K562 (cell line): ENCODE results near the gene CBX3. TPM values are rescaled to one million over a fixed set of nuclear protein-coding genes. Genes with fewer than 3 reads are reported as not detected.
A peak's percentile ranks its signal among the peaks of the same experiment; 100 is the strongest.

ENCODE experiments used
- FIP1L1 ChIP-seq: fragments of 200-400 bp; formaldehyde crosslinking; IDR thresholded peaks from 2 replicates; pipeline ENCODE4 v1.6.1; 2018; ENCODE audit warnings: mild to moderate bottlenecking, low read depth, low read length; ENCODE audit not compliant: poor library complexity, severe bottlenecking
- JUND ChIP-seq, 2 experiments: IDR thresholded peaks; 2 replicates in 1 of 2; 3 replicates in 1 of 2; pipeline ENCODE4 v1.6.1; 2011; ENCODE audit warnings: borderline replicate concordance in 2 of 2, low read depth in 2 of 2, low read length in 2 of 2, improper control_type of control experiment in 1 of 2, missing biosample characterization in 1 of 2, missing genetic modification characterization in 1 of 2, missing genetic modification reagents in 1 of 2
- MAZ ChIP-seq, 2 experiments: fragments of 450-650 bp in 1 of 2; sonication (generic) in 1 of 2; formaldehyde crosslinking; IDR thresholded peaks in 1 of 2; conservative IDR thresholded peaks in 1 of 2; 2 replicates each; pipeline versions ENCODE4 v1.4.0 to v1.5.0; 2020; ENCODE audit warnings: mild to moderate bottlenecking in 1 of 2, missing genetic modification reagents in 1 of 2
- MBD2 ChIP-seq: sonication (generic); IDR thresholded peaks from 2 replicates; pipeline ENCODE4 v1.6.1; 2016; ENCODE audit warnings: low read depth, borderline replicate concordance
- MTA3 ChIP-seq: fragments of 450-650 bp; formaldehyde crosslinking; IDR thresholded peaks from 2 replicates; pipeline ENCODE4 v1.6.1; 2017; ENCODE audit warnings: mild to moderate bottlenecking, borderline replicate concordance
- NCOA2 ChIP-seq, 2 experiments: fragments of 450-650 bp; IDR thresholded peaks; 2 replicates each; pipeline ENCODE4 v1.6.1; 2018; ENCODE audit warnings: mild to moderate bottlenecking in 2 of 2, moderate library complexity in 1 of 2; ENCODE audit not compliant: partially characterized antibody in 2 of 2
- POLR2AphosphoS2 ChIP-seq: IDR thresholded peaks from 2 replicates; pipeline ENCODE4 v1.6.1; 2012; ENCODE audit warnings: low read length, improper control_type of control experiment
- POLR2B ChIP-seq: fragments of 450-650 bp; IDR thresholded peaks from 2 replicates; pipeline ENCODE4 v1.6.1; 2018; ENCODE audit warnings: low read depth; ENCODE audit not compliant: partially characterized antibody
- RBFOX2 ChIP-seq: fragments of 200-400 bp; formaldehyde crosslinking; IDR thresholded peaks from 2 replicates; pipeline ENCODE4 v1.6.1; 2017; ENCODE audit warnings: low read depth, mild to moderate bottlenecking, low read length, moderate library complexity
- SIX5 ChIP-seq, 2 experiments: IDR thresholded peaks; 2 replicates each; pipeline ENCODE4 v1.6.1; 2011; ENCODE audit warnings: low read length in 2 of 2, borderline replicate concordance in 1 of 2, low read depth in 1 of 2, mild to moderate bottlenecking in 1 of 2, moderate library complexity in 1 of 2; ENCODE audit not compliant: insufficient read depth in 1 of 2
- U2AF2 ChIP-seq: fragments of 200-400 bp; formaldehyde crosslinking; optimal IDR thresholded peaks from 2 replicates; pipeline ENCODE3; 2017; ENCODE audit warnings: low read depth, mild to moderate bottlenecking, low read length
- ZFX ChIP-seq: sonication (generic); formaldehyde crosslinking; IDR thresholded peaks from 2 replicates; pipeline ENCODE4 v1.8.0; 2022; ENCODE audit warnings: mild to moderate bottlenecking, missing genetic modification reagents, moderate library complexity
- polyA plus RNA-seq, 8 experiments: library from polyadenylated mRNA; depleted of rRNA in 4 of 8; stranded (reverse) in 5 of 8; unstranded in 3 of 8; fragments of >200 nt; fragmentation: Nextera tagmentation in 2 of 8; fragmentation: Illumina TruSeq in 1 of 8; extraction: Ambion mirVana in 2 of 8; extraction: Trizol in 1 of 8; gene quantifications; 2 replicates each; pipeline versions ENCODE4 v1.2.1 to v1.2.3, GENCODE V29; 2011 to 2014; ENCODE audit warnings: inconsistent platforms in 1 of 8, missing spikeins in 1 of 8
- total RNA-seq, 7 experiments: library from RNA; depleted of rRNA in 6 of 7; stranded (reverse); fragments of >200 nt in 6 of 7; fragmentation: Illumina TruSeq in 2 of 7; extraction: Trizol in 2 of 7; gene quantifications; 2 replicates each; pipeline versions ENCODE4 v1.2.1 to v1.2.3, GENCODE V29; 2011 to 2021; ENCODE audit warnings: low replicate concordance in 1 of 7
- TF ChIP-seq, protein P1 (sequence below): sonication (generic); formaldehyde crosslinking; IDR thresholded peaks from 2 replicates; pipeline ENCODE4 v1.8.0; 2022; ENCODE audit warnings: mild to moderate bottlenecking, missing genetic modification reagents
- TF ChIP-seq, protein P2 (sequence below): fragments of 250-450 bp; sonication (Bioruptor Pico); IDR thresholded peaks from 2 replicates; pipeline ENCODE4 v1.8.0; 2021; ENCODE audit warnings: moderate library complexity, mild to moderate bottlenecking, inconsistent platforms
- TF ChIP-seq, protein P3 (sequence below): sonication (generic); formaldehyde crosslinking; IDR thresholded peaks from 2 replicates; pipeline ENCODE4 v1.8.0; 2022; ENCODE audit warnings: mild to moderate bottlenecking, missing genetic modification reagents
- TF ChIP-seq, protein P4 (sequence below), 2 experiments: IDR thresholded peaks; 2 replicates each; pipeline ENCODE4 v1.6.1; 2011; ENCODE audit warnings: borderline replicate concordance in 1 of 2, control low read depth in 1 of 2, low read depth in 1 of 2, low read length in 1 of 2, mild to moderate bottlenecking in 1 of 2, mixed read lengths in 1 of 2, moderate library complexity in 1 of 2; ENCODE audit not compliant: insufficient read depth in 1 of 2, insufficient read length in 1 of 2, poor library complexity in 1 of 2, severe bottlenecking in 1 of 2; ENCODE audit errors: extremely low read depth in 1 of 2

The CBX3 gene
- total and polyA plus RNA-seq, 9 of the 15 experiments (the other 6 are each of a cell fraction or from before 2014, with no cell fraction given), result 198 to 413 (median 328) TPM

DNA sequence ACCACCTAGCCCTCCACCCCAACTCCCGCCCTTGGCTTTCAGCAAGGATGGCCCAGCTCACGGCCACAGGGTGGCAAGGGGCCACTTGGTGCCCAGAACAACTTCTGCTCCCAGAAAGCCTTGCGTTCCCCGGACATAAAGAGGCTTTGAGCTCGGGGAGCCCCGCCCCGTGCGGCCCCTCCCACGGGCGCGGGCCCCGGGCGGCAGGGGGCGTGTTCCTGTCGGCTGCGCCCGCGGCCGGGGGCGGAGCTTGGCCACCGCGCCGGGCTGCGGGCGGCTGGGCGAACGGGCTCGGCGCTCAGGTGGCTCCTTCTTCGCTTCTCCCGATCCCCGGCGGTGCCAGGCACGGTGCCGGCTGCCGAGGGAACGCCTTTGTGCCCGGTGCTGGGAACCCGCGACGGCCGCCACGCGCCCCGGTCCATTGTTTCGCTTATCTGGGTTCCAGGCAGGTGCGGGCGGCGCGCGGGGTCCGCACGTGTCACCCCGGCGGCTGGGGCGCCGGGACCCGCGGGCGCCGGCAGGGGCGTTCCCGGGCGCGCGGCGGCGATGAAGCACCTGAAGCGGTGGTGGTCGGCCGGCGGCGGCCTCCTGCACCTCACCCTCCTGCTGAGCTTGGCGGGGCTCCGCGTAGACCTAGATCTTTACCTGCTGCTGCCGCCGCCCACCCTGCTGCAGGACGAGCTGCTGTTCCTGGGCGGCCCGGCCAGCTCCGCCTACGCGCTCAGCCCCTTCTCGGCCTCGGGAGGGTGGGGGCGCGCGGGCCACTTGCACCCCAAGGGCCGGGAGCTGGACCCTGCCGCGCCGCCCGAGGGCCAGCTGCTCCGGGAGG is 49.4 kb upstream of the CBX3 start, which contains the start of gene NFE2L3 (continued):
- TF ChIP-seq, protein P1, sequence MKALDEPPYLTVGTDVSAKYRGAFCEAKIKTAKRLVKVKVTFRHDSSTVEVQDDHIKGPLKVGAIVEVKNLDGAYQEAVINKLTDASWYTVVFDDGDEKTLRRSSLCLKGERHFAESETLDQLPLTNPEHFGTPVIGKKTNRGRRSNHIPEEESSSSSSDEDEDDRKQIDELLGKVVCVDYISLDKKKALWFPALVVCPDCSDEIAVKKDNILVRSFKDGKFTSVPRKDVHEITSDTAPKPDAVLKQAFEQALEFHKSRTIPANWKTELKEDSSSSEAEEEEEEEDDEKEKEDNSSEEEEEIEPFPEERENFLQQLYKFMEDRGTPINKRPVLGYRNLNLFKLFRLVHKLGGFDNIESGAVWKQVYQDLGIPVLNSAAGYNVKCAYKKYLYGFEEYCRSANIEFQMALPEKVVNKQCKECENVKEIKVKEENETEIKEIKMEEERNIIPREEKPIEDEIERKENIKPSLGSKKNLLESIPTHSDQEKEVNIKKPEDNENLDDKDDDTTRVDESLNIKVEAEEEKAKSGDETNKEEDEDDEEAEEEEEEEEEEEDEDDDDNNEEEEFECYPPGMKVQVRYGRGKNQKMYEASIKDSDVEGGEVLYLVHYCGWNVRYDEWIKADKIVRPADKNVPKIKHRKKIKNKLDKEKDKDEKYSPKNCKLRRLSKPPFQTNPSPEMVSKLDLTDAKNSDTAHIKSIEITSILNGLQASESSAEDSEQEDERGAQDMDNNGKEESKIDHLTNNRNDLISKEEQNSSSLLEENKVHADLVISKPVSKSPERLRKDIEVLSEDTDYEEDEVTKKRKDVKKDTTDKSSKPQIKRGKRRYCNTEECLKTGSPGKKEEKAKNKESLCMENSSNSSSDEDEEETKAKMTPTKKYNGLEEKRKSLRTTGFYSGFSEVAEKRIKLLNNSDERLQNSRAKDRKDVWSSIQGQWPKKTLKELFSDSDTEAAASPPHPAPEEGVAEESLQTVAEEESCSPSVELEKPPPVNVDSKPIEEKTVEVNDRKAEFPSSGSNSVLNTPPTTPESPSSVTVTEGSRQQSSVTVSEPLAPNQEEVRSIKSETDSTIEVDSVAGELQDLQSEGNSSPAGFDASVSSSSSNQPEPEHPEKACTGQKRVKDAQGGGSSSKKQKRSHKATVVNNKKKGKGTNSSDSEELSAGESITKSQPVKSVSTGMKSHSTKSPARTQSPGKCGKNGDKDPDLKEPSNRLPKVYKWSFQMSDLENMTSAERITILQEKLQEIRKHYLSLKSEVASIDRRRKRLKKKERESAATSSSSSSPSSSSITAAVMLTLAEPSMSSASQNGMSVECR (CRISPR knock-in tag), result peak; percentile 8; the same call in 1 of the 2 replicates
- TF ChIP-seq MBD2, result no peak
- TF ChIP-seq RBFOX2, result peak; percentile 79
- TF ChIP-seq MTA3, result 0 out of 2 replicates have a peak, but pooled peaks have one; percentile 42
- peak; percentile 44 for TF ChIP-seq ZFX (CRISPR knock-in tag)
- TF ChIP-seq POLR2AphosphoS2, result no peak
- TF ChIP-seq POLR2B, result peak; percentile 31
- no peak for TF ChIP-seq NCOA2 (IDR thresholded peaks at IDR 0.05; ENCODE audit: partially characterized antibody in 2 of 2)
- TF ChIP-seq SIX5 (IDR thresholded peaks at IDR 0.05; ENCODE audit: borderline replicate concordance in 1 of 2, insufficient read depth in 1 of 2, low read depth in 1 of 2, low read length in 2 of 2), result no peak
- TF ChIP-seq, protein P2, sequence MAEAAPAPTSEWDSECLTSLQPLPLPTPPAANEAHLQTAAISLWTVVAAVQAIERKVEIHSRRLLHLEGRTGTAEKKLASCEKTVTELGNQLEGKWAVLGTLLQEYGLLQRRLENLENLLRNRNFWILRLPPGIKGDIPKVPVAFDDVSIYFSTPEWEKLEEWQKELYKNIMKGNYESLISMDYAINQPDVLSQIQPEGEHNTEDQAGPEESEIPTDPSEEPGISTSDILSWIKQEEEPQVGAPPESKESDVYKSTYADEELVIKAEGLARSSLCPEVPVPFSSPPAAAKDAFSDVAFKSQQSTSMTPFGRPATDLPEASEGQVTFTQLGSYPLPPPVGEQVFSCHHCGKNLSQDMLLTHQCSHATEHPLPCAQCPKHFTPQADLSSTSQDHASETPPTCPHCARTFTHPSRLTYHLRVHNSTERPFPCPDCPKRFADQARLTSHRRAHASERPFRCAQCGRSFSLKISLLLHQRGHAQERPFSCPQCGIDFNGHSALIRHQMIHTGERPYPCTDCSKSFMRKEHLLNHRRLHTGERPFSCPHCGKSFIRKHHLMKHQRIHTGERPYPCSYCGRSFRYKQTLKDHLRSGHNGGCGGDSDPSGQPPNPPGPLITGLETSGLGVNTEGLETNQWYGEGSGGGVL, result no peak
- TF ChIP-seq U2AF2, result no peak
- no peak for TF ChIP-seq JUND (IDR thresholded peaks at IDR 0.05; ENCODE audit: borderline replicate concordance, low read depth, low read length)
- no peak for TF ChIP-seq JUND (tag; IDR thresholded peaks at IDR 0.05; ENCODE audit: borderline replicate concordance, low read depth, low read length)
- TF ChIP-seq FIP1L1, result peak; percentile 21
- TF ChIP-seq, protein P3, sequence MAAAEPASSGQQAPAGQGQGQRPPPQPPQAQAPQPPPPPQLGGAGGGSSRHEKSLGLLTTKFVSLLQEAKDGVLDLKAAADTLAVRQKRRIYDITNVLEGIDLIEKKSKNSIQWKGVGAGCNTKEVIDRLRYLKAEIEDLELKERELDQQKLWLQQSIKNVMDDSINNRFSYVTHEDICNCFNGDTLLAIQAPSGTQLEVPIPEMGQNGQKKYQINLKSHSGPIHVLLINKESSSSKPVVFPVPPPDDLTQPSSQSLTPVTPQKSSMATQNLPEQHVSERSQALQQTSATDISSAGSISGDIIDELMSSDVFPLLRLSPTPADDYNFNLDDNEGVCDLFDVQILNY, result no peak
- TF ChIP-seq, protein P4, sequence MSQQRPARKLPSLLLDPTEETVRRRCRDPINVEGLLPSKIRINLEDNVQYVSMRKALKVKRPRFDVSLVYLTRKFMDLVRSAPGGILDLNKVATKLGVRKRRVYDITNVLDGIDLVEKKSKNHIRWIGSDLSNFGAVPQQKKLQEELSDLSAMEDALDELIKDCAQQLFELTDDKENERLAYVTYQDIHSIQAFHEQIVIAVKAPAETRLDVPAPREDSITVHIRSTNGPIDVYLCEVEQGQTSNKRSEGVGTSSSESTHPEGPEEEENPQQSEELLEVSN (IDR thresholded peaks at IDR 0.05; ENCODE audit: borderline replicate concordance in 1 of 2, extremely low read depth in 1 of 2, insufficient read depth in 1 of 2, insufficient read length in 1 of 2, low read depth in 1 of 2, low read length in 1 of 2, poor library complexity in 1 of 2, severe bottlenecking in 1 of 2), result peak in 1 of 2 experiments; percentile 79
- TF ChIP-seq MAZ (CRISPR knock-in tag; conservative IDR thresholded peaks at IDR 0.05 in 1 of 2, IDR thresholded peaks at IDR 0.05 in 1 of 2), result peak; percentile 78 to 86
